HepG2 (cell line): ENCODE data around the gene DENND11. TPM values are rescaled to one million over a fixed set of nuclear protein-coding genes. Genes with fewer than 3 reads are reported as not detected.
A peak's percentile ranks its signal among the peaks of the same experiment; 100 is the strongest.

ENCODE experiments used
- HNRNPUL1 ChIP-seq: fragments of 200-400 bp; formaldehyde crosslinking; IDR thresholded peaks from 2 replicates; pipeline ENCODE4 v1.6.1; 2017; ENCODE audit warnings: low read depth, mild to moderate bottlenecking, low read length, moderate library complexity
- KAT8 ChIP-seq: IDR thresholded peaks from 2 replicates; pipeline ENCODE4 v1.6.1; 2016; ENCODE audit warnings: missing genetic modification reagents, missing compliant biosample characterization
- KDM5A ChIP-seq: fragments of 200-600 bp; sonication (generic); IDR thresholded peaks from 2 replicates; pipeline ENCODE4 v1.7.0; 2018; ENCODE audit warnings: antibody characterized with exemption, mild to moderate bottlenecking, low read length, borderline replicate concordance
- MIER2 ChIP-seq: IDR thresholded peaks from 2 replicates; pipeline ENCODE4 v1.6.1; 2016; ENCODE audit warnings: missing biosample characterization, missing genetic modification reagents
- NFE2 ChIP-seq: sonication (generic); formaldehyde crosslinking; IDR thresholded peaks from 2 replicates; pipeline ENCODE4 v1.4.0; 2020; ENCODE audit warnings: missing genetic modification reagents
- NFYC ChIP-seq: IDR thresholded peaks from 2 replicates; pipeline ENCODE4 v1.6.1; 2016; ENCODE audit warnings: missing genetic modification reagents, missing compliant biosample characterization
- STAG1 ChIP-seq: sonication (generic); formaldehyde crosslinking; IDR thresholded peaks from 2 replicates; pipeline ENCODE4 v1.4.0; 2020; ENCODE audit warnings: missing genetic modification reagents
- SYNCRIP ChIP-seq: fragments of 200-400 bp; formaldehyde crosslinking; IDR thresholded peaks from 2 replicates; pipeline ENCODE4 v1.6.1; 2018; ENCODE audit warnings: mild to moderate bottlenecking, low read depth, low read length; ENCODE audit not compliant: insufficient read depth
- ZNF17 ChIP-seq: sonication (generic); formaldehyde crosslinking; IDR thresholded peaks from 2 replicates; pipeline ENCODE4 v1.5.0; 2020; ENCODE audit warnings: mild to moderate bottlenecking, missing genetic modification reagents
- ZNF713 ChIP-seq: sonication (generic); formaldehyde crosslinking; IDR thresholded peaks from 2 replicates; pipeline ENCODE4 v1.4.0; 2020; ENCODE audit warnings: mild to moderate bottlenecking, missing genetic modification reagents
- ZNF766 ChIP-seq: sonication (generic); formaldehyde crosslinking; IDR thresholded peaks from 2 replicates; pipeline ENCODE4 v1.5.0; 2020; ENCODE audit warnings: missing genetic modification reagents, borderline replicate concordance
- ZSCAN29 ChIP-seq: sonication (generic); formaldehyde crosslinking; conservative IDR thresholded peaks from 2 replicates; pipeline ENCODE4 v1.4.0; 2020; ENCODE audit warnings: mild to moderate bottlenecking, missing genetic modification reagents
- polyA plus RNA-seq, 8 experiments: library from polyadenylated mRNA; depleted of rRNA in 3 of 8; stranded (reverse) in 7 of 8; unstranded in 1 of 8; fragments of >200 nt; fragmentation: Illumina TruSeq in 4 of 8; extraction: Trizol in 4 of 8; gene quantifications; 2 replicates each; pipeline versions ENCODE4 v1.2.1 to v1.2.3, GENCODE V29; 2011 to 2016; ENCODE audit warnings: low read depth in 4 of 8, missing spikeins in 1 of 8, mixed read lengths in 1 of 8; ENCODE audit not compliant: insufficient read depth in 1 of 8
- total RNA-seq, 5 experiments: library from RNA; depleted of rRNA; stranded (reverse); fragments of >200 nt; fragmentation: Illumina TruSeq; extraction: Trizol; gene quantifications; 2 replicates each; pipeline ENCODE4 v1.2.3, GENCODE V29; 2016; ENCODE audit warnings: low read depth in 1 of 5
- TF ChIP-seq, protein P1 (sequence below): sonication (generic); formaldehyde crosslinking; IDR thresholded peaks from 2 replicates; pipeline ENCODE4 v1.8.0; 2022; ENCODE audit warnings: mild to moderate bottlenecking, missing genetic modification reagents
- TF ChIP-seq, protein P2 (sequence below): sonication (generic); formaldehyde crosslinking; IDR thresholded peaks from 2 replicates; pipeline ENCODE4 v1.4.0; 2020; ENCODE audit warnings: mild to moderate bottlenecking, low read depth, missing genetic modification reagents
- TF ChIP-seq, protein P3 (sequence below): sonication (generic); formaldehyde crosslinking; IDR thresholded peaks from 2 replicates; pipeline ENCODE4 v1.4.0; 2020; ENCODE audit warnings: missing genetic modification reagents
- TF ChIP-seq, protein P4 (sequence below): sonication (generic); formaldehyde crosslinking; conservative IDR thresholded peaks from 2 replicates; pipeline ENCODE4 v1.4.0; 2020; ENCODE audit warnings: missing genetic modification reagents
- TF ChIP-seq, protein P5 (sequence below): sonication (generic); formaldehyde crosslinking; IDR thresholded peaks from 2 replicates; pipeline ENCODE4 v1.4.0; 2020; ENCODE audit warnings: missing genetic modification reagents
- TF ChIP-seq, protein P6 (sequence below): IDR thresholded peaks from 2 replicates; pipeline ENCODE4 v1.6.1; 2016; ENCODE audit warnings: missing compliant biosample characterization, missing genetic modification reagents, borderline replicate concordance
- TF ChIP-seq, protein P7 (sequence below): fragments of 450-650 bp; IDR thresholded peaks from 2 replicates; pipeline ENCODE4 v1.6.1; 2016

Gene DENND11
- total and polyA plus RNA-seq, 2 of the 13 experiments (the other 11 are each of a cell fraction or from before 2014, with no cell fraction given), result 7.1 to 10.5 TPM

DNA sequence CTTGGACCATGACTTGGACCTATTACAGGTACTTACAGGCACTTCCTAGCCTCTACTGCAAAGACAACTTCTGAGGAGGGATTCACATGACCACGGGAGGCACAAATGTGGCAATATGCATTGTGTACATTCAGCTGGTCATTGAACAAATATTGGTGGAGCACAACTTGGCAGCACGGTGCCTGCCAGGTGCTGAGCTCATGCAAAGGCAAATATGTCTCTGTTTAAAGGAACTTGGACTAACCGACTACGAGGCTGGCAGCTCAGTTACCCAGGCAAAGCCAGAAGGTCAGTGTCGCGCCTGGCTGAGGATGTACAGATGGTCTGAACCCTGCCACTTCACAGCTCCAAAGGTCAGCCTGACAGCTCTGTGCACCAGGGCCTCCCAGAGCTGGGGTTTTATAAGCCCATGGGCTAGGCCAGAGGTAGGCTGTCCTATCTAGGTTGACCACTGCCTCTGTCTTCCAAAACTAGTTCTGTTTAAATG, 6.1 kb downstream of the DENND11 start (continued):
- TF ChIP-seq, protein P1, sequence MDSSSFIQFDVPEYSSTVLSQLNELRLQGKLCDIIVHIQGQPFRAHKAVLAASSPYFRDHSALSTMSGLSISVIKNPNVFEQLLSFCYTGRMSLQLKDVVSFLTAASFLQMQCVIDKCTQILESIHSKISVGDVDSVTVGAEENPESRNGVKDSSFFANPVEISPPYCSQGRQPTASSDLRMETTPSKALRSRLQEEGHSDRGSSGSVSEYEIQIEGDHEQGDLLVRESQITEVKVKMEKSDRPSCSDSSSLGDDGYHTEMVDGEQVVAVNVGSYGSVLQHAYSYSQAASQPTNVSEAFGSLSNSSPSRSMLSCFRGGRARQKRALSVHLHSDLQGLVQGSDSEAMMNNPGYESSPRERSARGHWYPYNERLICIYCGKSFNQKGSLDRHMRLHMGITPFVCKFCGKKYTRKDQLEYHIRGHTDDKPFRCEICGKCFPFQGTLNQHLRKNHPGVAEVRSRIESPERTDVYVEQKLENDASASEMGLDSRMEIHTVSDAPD, result peak; percentile 74
- TF ChIP-seq KAT8 (CRISPR knock-in tag), result no peak
- TF ChIP-seq NFE2 (CRISPR knock-in tag), result no peak
- TF ChIP-seq ZNF17 (CRISPR knock-in tag), result no peak
- TF ChIP-seq HNRNPUL1, result no peak
- TF ChIP-seq MIER2 (CRISPR knock-in tag), result peak; percentile 55; the same call in 1 of the 2 replicates
- TF ChIP-seq, protein P2, sequence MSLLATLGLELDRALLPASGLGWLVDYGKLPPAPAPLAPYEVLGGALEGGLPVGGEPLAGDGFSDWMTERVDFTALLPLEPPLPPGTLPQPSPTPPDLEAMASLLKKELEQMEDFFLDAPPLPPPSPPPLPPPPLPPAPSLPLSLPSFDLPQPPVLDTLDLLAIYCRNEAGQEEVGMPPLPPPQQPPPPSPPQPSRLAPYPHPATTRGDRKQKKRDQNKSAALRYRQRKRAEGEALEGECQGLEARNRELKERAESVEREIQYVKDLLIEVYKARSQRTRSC, result no peak
- TF ChIP-seq KDM5A, result no peak
- TF ChIP-seq, protein P3, sequence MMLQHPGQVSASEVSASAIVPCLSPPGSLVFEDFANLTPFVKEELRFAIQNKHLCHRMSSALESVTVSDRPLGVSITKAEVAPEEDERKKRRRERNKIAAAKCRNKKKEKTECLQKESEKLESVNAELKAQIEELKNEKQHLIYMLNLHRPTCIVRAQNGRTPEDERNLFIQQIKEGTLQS (CRISPR knock-in tag), result peak; percentile 83
- TF ChIP-seq, protein P4, sequence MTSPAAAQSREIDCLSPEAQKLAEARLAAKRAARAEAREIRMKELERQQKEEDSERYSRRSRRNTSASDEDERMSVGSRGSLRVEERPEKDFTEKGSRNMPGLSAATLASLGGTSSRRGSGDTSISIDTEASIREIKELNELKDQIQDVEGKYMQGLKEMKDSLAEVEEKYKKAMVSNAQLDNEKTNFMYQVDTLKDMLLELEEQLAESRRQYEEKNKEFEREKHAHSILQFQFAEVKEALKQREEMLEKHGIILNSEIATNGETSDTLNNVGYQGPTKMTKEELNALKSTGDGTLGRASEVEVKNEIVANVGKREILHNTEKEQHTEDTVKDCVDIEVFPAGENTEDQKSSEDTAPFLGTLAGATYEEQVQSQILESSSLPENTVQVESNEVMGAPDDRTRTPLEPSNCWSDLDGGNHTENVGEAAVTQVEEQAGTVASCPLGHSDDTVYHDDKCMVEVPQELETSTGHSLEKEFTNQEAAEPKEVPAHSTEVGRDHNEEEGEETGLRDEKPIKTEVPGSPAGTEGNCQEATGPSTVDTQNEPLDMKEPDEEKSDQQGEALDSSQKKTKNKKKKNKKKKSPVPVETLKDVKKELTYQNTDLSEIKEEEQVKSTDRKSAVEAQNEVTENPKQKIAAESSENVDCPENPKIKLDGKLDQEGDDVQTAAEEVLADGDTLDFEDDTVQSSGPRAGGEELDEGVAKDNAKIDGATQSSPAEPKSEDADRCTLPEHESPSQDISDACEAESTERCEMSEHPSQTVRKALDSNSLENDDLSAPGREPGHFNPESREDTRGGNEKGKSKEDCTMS (CRISPR knock-in tag), result no peak
- no peak for TF ChIP-seq ZNF766
- TF ChIP-seq, protein P5, sequence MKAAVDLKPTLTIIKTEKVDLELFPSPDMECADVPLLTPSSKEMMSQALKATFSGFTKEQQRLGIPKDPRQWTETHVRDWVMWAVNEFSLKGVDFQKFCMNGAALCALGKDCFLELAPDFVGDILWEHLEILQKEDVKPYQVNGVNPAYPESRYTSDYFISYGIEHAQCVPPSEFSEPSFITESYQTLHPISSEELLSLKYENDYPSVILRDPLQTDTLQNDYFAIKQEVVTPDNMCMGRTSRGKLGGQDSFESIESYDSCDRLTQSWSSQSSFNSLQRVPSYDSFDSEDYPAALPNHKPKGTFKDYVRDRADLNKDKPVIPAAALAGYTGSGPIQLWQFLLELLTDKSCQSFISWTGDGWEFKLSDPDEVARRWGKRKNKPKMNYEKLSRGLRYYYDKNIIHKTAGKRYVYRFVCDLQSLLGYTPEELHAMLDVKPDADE (CRISPR knock-in tag), result no peak
- no peak for TF ChIP-seq NFYC (CRISPR knock-in tag)
- TF ChIP-seq SYNCRIP, result no peak
- TF ChIP-seq ZNF713, result no peak
- TF ChIP-seq, protein P6, sequence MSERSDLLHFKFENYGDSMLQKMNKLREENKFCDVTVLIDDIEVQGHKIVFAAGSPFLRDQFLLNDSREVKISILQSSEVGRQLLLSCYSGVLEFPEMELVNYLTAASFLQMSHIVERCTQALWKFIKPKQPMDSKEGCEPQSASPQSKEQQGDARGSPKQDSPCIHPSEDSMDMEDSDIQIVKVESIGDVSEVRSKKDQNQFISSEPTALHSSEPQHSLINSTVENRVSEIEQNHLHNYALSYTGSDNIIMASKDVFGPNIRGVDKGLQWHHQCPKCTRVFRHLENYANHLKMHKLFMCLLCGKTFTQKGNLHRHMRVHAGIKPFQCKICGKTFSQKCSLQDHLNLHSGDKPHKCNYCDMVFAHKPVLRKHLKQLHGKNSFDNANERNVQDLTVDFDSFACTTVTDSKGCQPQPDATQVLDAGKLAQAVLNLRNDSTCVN (CRISPR knock-in tag), result peak; percentile 66
- 0 out of 2 replicates have a peak, but pooled peaks have one; percentile 45 for TF ChIP-seq ZSCAN29
- no peak for TF ChIP-seq STAG1 (CRISPR knock-in tag)
- TF ChIP-seq, protein P7, sequence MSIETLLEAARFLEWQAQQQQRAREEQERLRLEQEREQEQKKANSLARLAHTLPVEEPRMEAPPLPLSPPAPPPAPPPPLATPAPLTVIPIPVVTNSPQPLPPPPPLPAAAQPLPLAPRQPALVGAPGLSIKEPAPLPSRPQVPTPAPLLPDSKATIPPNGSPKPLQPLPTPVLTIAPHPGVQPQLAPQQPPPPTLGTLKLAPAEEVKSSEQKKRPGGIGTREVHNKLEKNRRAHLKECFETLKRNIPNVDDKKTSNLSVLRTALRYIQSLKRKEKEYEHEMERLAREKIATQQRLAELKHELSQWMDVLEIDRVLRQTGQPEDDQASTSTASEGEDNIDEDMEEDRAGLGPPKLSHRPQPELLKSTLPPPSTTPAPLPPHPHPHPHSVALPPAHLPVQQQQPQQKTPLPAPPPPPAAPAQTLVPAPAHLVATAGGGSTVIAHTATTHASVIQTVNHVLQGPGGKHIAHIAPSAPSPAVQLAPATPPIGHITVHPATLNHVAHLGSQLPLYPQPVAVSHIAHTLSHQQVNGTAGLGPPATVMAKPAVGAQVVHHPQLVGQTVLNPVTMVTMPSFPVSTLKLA, result no peak
